OCI-LY3 (cell line): ENCODE results near the gene CAMK2D.

Experiments
- CTCF ChIP-seq: fragments of 200-600, 300-600 bp; sonication (generic); IDR thresholded peaks from 2 replicates; pipeline ENCODE4 v1.5.1; 2014; ENCODE audit warnings: antibody characterized with exemption, low read length, low read depth
- EZH2phosphoT487 ChIP-seq: fragments of 200-600 bp; shearing (Covaris generic); IDR thresholded peaks from 2 replicates; pipeline ENCODE4 v1.6.1; 2018; ENCODE audit warnings: antibody characterized with exemption, mixed run types, low read depth

GRCh38 chr4:113539408-113539807 is 222.1 kb downstream of the CAMK2D start:
- TF ChIP-seq CTCF (no peak), EZH2phosphoT487 (no peak)
